Fibroblast of mammary gland (primary cell): ENCODE results near the gene CRYZL1.
"Not testable (repeated sequence)": the region's sequence is repeated elsewhere in the genome, so short reads cannot be mapped to it uniquely, and the experiment has no call there.

Source experiments
- DNase-seq: peaks from one replicate; pipeline ENCODE4 v3.0.0-alpha.2; 2010; ENCODE audit warnings: low read depth
- H3K4me3 ChIP-seq: 2 replicates; pipeline ENCODE4 v1.5.1; 2011; ENCODE audit warnings: low read depth, mild to moderate bottlenecking, low read length, moderate library complexity; ENCODE audit not compliant: control insufficient read depth
- TF ChIP-seq, protein P1 (sequence below): conservative IDR thresholded peaks from 2 replicates; pipeline ENCODE4 v1.5.1; 2011; ENCODE audit warnings: low read depth, low read length, inconsistent platforms; ENCODE audit not compliant: control insufficient read depth, insufficient read depth

CRYZL1 gene

DNA sequence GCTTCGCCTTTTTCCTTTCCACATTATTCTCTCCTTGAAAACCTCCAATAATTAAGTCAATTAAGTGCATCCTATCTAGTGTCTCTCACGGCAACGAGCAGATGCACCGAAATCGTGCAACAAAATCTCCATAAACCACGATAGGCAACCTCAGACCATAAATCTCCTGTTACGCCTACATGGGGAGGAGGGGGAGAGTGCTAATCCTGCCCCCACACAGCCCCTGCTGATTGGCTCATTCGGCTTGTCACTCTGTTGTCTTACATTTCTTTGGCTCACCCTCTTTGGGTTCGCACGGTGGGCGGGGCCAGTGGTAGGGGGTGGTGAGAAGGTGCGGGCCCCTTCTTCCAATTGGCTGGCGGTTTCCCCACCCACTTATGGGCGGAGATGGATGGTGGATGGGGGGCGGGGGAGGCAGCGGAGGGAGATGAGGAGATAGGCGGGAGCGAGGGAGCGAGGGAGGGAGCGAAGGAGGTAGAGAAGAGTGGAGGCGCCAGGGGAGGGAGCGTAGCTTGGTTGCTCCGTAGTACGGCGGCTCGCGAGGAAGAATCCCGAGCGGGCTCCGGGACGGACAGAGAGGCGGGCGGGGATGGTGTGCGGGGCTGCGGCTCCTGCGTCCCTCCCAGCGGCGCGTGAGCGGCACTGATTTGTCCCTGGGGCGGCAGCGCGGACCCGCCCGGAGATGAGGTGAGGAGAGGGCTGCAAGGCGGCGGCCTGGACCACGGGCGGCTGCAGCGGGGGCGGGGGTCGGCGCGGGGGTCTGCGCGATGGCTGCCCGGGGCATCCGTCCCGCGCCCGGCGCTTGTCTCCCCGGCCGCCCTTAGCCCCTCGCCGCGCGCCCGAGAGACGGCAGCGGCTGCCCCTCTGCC, 720 bp upstream of the CRYZL1 start, which contains the start of gene ITSN1:
ITSN1 (plus strand) TSS at position 475 of the 869 bp plus-strand sequence. CDS start 76,328 bp downstream, outside the sequence.
- peak within 1 kb of the TSS; percentile 95 for H3K4me3 ChIP-seq
- TF ChIP-seq, protein P1, sequence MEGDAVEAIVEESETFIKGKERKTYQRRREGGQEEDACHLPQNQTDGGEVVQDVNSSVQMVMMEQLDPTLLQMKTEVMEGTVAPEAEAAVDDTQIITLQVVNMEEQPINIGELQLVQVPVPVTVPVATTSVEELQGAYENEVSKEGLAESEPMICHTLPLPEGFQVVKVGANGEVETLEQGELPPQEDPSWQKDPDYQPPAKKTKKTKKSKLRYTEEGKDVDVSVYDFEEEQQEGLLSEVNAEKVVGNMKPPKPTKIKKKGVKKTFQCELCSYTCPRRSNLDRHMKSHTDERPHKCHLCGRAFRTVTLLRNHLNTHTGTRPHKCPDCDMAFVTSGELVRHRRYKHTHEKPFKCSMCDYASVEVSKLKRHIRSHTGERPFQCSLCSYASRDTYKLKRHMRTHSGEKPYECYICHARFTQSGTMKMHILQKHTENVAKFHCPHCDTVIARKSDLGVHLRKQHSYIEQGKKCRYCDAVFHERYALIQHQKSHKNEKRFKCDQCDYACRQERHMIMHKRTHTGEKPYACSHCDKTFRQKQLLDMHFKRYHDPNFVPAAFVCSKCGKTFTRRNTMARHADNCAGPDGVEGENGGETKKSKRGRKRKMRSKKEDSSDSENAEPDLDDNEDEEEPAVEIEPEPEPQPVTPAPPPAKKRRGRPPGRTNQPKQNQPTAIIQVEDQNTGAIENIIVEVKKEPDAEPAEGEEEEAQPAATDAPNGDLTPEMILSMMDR = no peak
- peak; percentile 99 for DNase-seq

DNA sequence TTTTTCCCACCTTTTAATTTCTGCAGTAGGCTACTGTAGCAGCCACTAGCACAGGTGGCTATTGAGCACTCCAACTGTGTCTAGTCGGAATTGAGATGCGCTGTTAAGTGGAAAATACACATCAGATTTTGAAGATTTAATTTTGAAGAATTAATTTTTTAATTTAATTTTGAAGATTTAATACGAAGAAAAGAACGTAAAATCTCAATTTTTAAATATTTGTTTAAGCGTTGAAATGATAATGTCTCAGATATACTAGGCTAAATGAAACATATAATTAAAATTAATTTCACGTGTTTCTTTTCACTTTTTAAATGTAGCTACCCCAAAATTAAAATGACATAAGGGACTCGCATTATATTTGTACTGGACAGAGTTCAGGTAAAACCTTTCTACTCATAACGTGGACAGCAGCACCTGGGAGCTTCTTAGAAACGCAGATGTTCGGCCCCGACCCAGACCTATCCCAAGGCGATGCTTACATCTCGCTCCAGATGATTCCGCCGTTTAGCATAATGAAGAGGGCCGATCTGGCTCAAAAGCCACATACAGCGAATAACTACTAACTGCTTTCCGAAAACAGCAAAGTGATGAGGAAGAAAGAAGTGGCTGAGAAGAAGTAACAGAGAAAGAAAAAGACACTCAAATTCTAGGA, 717 bp downstream of the CRYZL1 start:
- H3K4me3 ChIP-seq = peak overlapping the region; percentile 95
- TF ChIP-seq, protein P1 = no peak
- peak; percentile 36 for DNase-seq

DNA sequence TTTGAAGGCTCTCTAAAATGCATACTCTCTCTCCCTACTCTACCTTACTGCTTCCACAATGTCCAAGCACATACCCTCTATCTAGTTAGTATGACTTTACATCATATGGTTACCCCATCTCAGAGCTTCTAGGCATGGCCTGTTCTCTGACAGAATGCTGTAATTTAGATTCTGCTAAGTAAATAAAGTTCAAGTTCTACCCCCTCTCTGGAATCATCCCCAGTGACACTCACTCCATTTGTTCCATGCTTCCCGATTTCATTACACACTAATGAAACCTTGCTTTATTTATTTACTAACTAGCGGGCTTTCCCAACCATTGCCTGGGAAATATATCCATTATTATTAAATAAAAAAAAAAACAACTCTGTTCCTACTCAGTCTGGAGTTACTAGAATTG, 7.3 kb downstream of the CRYZL1 start:
- TF ChIP-seq, protein P1 = no peak
- no peak for DNase-seq
- no peak overlapping the region for H3K4me3 ChIP-seq

DNA sequence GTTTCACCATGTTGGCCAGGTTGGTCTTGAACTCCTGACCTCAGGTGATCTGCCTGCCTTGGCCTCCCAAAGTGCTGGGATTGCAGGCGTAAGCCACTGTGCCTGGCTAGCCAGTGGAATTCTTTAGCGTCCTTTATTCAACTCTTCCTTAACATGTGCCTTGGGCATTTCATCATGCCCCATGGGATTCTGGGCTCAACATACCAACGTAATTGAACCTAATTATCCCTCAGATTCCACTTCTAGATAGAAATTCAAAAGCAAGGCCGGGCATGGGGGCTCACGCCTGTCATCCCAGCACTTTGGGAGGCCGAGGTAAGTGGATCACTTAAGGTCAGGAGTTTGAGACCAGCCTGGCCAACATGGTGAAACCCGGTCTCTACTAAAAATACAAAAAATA, 15.4 kb downstream of the CRYZL1 start:
- DNase-seq, H3K4me3 ChIP-seq: not testable (repeated sequence)

DNA sequence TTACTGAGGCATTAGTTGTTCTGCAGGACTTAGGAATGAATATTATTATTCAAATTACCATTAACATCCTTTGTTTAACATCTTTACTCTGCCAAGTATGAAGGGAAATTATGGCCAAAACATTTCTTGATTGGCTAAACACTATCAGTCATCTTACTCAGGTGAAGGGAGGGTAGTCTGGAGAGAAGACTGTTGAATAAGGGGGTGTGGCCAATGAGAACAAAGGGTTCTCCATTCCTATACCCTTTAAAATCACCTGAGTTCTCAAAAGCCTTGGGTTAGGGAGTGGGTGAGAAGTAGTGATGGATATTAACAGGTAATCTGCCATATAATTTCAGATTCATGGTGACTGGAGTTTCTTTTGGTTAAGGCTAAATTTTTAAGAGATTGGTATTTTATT, 19.3 kb downstream of the CRYZL1 start:
- TF ChIP-seq, protein P1 = no peak
- no peak for DNase-seq
- no peak overlapping the region for H3K4me3 ChIP-seq

DNA sequence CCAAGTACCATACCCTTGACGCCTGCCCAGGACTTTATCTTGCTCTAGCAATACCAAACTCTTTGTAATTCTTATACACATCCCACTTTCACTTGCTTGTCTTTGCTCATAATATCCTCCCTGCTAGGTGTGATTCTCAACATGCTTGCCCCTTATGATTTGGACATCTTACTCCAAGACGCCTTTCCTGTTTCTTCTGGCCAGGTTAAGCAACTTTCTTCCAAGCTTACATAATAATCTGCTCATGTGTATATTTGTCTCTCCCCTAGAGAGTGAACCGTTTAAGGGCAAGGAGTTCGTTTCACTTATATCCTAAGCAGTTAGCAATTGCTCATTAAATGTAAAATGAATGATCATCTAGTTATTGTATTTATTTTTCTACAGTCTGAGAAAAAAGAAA, 21.8 kb downstream of the CRYZL1 start:
- no peak overlapping the region for H3K4me3 ChIP-seq
- TF ChIP-seq, protein P1 = no peak
- no peak for DNase-seq

DNA sequence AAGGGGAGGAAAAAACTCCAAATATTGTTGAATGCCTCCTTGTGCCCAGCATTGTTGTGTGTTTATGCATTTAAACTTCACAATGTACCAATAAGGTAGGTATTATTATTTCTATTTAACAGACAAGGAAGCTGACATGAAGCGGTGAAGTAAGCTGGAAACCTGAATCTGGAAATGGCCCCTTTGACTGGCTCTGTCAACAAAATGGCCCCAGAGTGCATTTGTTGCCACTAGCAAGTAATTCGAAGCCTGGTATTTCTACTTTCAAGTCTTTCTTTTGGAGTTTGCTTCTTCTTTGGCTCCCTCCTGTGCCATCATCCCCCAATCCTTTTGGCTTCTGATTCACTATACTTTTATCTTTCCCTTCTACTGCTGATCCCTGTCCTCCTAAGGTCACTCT, 23.1 kb downstream of the CRYZL1 start:
- TF ChIP-seq, protein P1 = no peak
- DNase-seq = no peak
- H3K4me3 ChIP-seq = no peak overlapping the region

DNA sequence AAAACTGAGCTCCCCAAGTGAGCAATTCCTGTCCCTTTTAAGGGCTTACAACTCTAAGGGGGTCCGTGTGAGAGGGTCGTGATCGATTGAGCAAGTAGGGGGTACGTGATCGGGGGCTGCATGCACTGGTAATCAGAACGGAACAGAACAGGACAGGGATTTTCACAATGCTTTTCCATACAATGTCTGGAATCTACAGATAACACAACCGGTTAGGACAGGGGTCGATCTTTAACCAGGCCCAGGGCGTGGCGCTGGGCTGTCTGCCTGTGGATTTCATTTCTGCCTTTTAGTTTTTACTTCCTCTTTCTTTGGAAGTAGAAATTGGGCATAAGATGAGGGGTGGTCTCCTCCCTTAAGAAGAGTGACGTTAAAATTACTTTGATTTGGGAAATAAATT, 24.0 kb downstream of the CRYZL1 start:
- H3K4me3 ChIP-seq, DNase-seq: not testable (repeated sequence)
